PC-9 (cell line): ENCODE data around the gene ADAMTS16. TPM values are rescaled to one million over a fixed set of nuclear protein-coding genes. Genes with fewer than 3 reads are reported as not detected.

Source experiments
- BruUV-seq: library from RNA; stranded (reverse); fragments of 400-500 nt; replicated peaks from 2 replicates; lab custom pipeline; 2021; lab: Mats Ljungman, UMichigan
- CTCF ChIA-PET: fragments of 300-600 bp; sonication (Branson Sonifier 250); formaldehyde crosslinking; loops from one replicate; lab custom pipeline; 2022; ENCODE audit warnings: antibody characterized with exemption; lab: Charles Lee
- POLR2A ChIA-PET: fragments of 300-600 bp; sonication (Branson Sonifier 250); formaldehyde crosslinking; loops from one replicate; lab custom pipeline; 2022; ENCODE audit warnings: antibody characterized with exemption; ENCODE audit not compliant: unreplicated experiment; lab: Charles Lee
- DNase-seq, 2 experiments: peaks; one replicate each; pipeline versions ENCODE4 v3.0.0 to v3.0.0-alpha.2; 2015 to 2022; ENCODE audit warnings: mixed read lengths in 1 of 2
- H2AFZ ChIP-seq: fragments of 200-600 bp; sonication (generic); 2 replicates; pipeline ENCODE4 v1.8.1; 2017; ENCODE audit warnings: antibody characterized with exemption
- H3F3A ChIP-seq: fragments of 200-600 bp; sonication (generic); 2 replicates; pipeline ENCODE4 v1.8.1; 2017; ENCODE audit warnings: antibody characterized with exemption, mild to moderate bottlenecking, low read depth; ENCODE audit not compliant: insufficient read depth
- H3K27ac ChIP-seq: fragments of 200-600 bp; sonication (generic); 2 replicates; pipeline ENCODE4 v1.6.1; 2016; ENCODE audit warnings: mixed run types
- H3K27me3 ChIP-seq: fragments of 200-600 bp; sonication (generic); 2 replicates; pipeline ENCODE4 v1.6.1; 2016; ENCODE audit warnings: low read depth, mixed run types; ENCODE audit not compliant: insufficient read depth
- H3K36me3 ChIP-seq: fragments of 200-600 bp; sonication (generic); 2 replicates; pipeline ENCODE4 v1.6.1; 2016; ENCODE audit warnings: low read depth, mixed run types
- H3K4me1 ChIP-seq: fragments of 200-600 bp; sonication (generic); replicated peaks from 2 replicates; pipeline ENCODE4 v1.6.1; 2016; ENCODE audit warnings: mixed run types; ENCODE audit not compliant: insufficient read depth
- H3K4me2 ChIP-seq: fragments of 200-600 bp; sonication (generic); 2 replicates; pipeline ENCODE4 v1.6.1; 2017; ENCODE audit warnings: mixed run types
- H3K4me3 ChIP-seq: fragments of 200-600 bp; sonication (generic); 2 replicates; pipeline ENCODE4 v1.6.1; 2016; ENCODE audit warnings: mixed run types
- H3K79me2 ChIP-seq: fragments of 200-600 bp; sonication (generic); 2 replicates; pipeline ENCODE4 v1.6.1; 2017; ENCODE audit warnings: low read depth, mixed run types
- H3K9me2 ChIP-seq: fragments of 200-600 bp; sonication (generic); 2 replicates; pipeline ENCODE4 v1.8.1; 2017; ENCODE audit warnings: mild to moderate bottlenecking; ENCODE audit not compliant: insufficient read depth
- H3K9me3 ChIP-seq: fragments of 200-600 bp; sonication (generic); 2 replicates; pipeline ENCODE4 v1.8.1; 2016; ENCODE audit warnings: low read depth; ENCODE audit not compliant: insufficient read depth
- H4K20me1 ChIP-seq: fragments of 200-600 bp; sonication (generic); 2 replicates; pipeline ENCODE4 v1.8.1; 2017; ENCODE audit not compliant: insufficient read depth
- EZH2 ChIP-seq: fragments of 200-600 bp; sonication (generic); IDR thresholded peaks from 2 replicates; pipeline ENCODE4 v1.8.0; 2017; ENCODE audit warnings: antibody characterized with exemption, low read depth
- intact Hi-C: fragments of 100-400 bp; cut with micrococcal nuclease; formaldehyde crosslinking; loops from one replicate; pipeline ENCODE4 v1.10.0; 2022; ENCODE audit not compliant: unreplicated experiment
- total RNA-seq: library from RNA; stranded (reverse); gene quantifications from 2 replicates; pipeline ENCODE4 v1.2.3, GENCODE V29; 2021
- TF ChIP-seq, protein P1 (sequence below): fragments of 200-600 bp; sonication (generic); conservative IDR thresholded peaks from 2 replicates; pipeline ENCODE4 v1.6.1; 2017; ENCODE audit warnings: mixed run types, antibody characterized with exemption, mild to moderate bottlenecking, moderate library complexity

ADAMTS16 gene
- total RNA-seq, 1 experiment from 2014 or later, result 26.4 TPM

- Histone ChIP-seq H3F3A (no peaks in the 10 kb centered on the region), H3K9me2 (no peaks in the 10 kb centered on the region), H4K20me1 (no peaks in the 10 kb centered on the region), H3K9me3 (no peaks in the 10 kb centered on the region), H3K27me3 (no peaks in the 10 kb centered on the region), H3K4me1 (no peaks in the 10 kb centered on the region), H3K4me3 (no peak overlapping the region), H3K27ac (no peak overlapping the region), H2AFZ (no peak overlapping the region), H3K4me2 (no peak overlapping the region), H3K36me3 (no peaks in the 10 kb centered on the region), H3K79me2 (no peaks in the 10 kb centered on the region)
- CTCF ChIA-PET, result no interaction called here
- BruUV-seq, result no TSS peak
- intact Hi-C loops, result no loop called here
- DNase-seq, result no peak
- POLR2A ChIA-PET, result no interaction called here
- no peak for TF ChIP-seq EZH2
- TF ChIP-seq, protein P1, sequence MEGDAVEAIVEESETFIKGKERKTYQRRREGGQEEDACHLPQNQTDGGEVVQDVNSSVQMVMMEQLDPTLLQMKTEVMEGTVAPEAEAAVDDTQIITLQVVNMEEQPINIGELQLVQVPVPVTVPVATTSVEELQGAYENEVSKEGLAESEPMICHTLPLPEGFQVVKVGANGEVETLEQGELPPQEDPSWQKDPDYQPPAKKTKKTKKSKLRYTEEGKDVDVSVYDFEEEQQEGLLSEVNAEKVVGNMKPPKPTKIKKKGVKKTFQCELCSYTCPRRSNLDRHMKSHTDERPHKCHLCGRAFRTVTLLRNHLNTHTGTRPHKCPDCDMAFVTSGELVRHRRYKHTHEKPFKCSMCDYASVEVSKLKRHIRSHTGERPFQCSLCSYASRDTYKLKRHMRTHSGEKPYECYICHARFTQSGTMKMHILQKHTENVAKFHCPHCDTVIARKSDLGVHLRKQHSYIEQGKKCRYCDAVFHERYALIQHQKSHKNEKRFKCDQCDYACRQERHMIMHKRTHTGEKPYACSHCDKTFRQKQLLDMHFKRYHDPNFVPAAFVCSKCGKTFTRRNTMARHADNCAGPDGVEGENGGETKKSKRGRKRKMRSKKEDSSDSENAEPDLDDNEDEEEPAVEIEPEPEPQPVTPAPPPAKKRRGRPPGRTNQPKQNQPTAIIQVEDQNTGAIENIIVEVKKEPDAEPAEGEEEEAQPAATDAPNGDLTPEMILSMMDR, result no peak
These were observed 181.0 kb downstream of the ADAMTS16 start for GRCh38 chr5:5321137-5321536.

DNA sequence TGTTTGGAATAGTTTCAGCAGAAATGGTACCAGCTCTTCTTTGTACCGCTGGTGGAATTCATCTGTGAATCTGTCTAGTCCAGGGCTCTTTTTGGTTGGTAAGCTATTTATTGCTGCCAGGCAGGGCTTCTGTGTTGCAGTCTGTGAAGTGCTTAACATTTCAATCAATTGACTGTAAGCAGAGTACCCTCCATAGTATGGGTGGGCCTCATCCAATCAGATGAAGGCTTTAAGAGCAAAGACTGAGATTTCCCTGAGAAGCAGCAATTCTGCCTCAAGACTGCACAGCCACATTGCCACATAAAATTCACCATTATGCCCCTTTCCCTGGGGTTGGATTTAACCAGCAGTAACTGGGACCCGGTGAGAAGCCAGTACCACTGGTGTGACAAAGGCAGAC, 183.4 kb downstream of the ADAMTS16 start:
- H3K4me3 ChIP-seq, result no peak overlapping the region
- H3K4me1 ChIP-seq, result no peaks in the 10 kb centered on the region
- H3K9me2 ChIP-seq, result no peaks in the 10 kb centered on the region
- no peaks in the 10 kb centered on the region for H3K9me3 ChIP-seq
- no peaks in the 10 kb centered on the region for H3K36me3 ChIP-seq
- TF ChIP-seq, protein P1, result no peak
- H3K27ac ChIP-seq, result no peak overlapping the region
- DNase-seq, result no peak
- no peak overlapping the region for H3K4me2 ChIP-seq
- ChIA-PET CTCF (interaction anchor here (0.6 kb wide), 1 partner anchor 1099 kb away, joined by 4 read pairs; no protein-coding TSS in a partner anchor), POLR2A (interaction anchor here (0.6 kb wide), 1 partner anchor 36 kb away, joined by 8 read pairs; no protein-coding TSS in a partner anchor)
- H3K79me2 ChIP-seq, result no peaks in the 10 kb centered on the region
- BruUV-seq, result no TSS peak
- H2AFZ ChIP-seq, result no peak overlapping the region
- H3F3A ChIP-seq, result no peaks in the 10 kb centered on the region
- H4K20me1 ChIP-seq, result no peaks in the 10 kb centered on the region
- H3K27me3 ChIP-seq, result no peaks in the 10 kb centered on the region
- intact Hi-C loops, result no loop called here

DNA sequence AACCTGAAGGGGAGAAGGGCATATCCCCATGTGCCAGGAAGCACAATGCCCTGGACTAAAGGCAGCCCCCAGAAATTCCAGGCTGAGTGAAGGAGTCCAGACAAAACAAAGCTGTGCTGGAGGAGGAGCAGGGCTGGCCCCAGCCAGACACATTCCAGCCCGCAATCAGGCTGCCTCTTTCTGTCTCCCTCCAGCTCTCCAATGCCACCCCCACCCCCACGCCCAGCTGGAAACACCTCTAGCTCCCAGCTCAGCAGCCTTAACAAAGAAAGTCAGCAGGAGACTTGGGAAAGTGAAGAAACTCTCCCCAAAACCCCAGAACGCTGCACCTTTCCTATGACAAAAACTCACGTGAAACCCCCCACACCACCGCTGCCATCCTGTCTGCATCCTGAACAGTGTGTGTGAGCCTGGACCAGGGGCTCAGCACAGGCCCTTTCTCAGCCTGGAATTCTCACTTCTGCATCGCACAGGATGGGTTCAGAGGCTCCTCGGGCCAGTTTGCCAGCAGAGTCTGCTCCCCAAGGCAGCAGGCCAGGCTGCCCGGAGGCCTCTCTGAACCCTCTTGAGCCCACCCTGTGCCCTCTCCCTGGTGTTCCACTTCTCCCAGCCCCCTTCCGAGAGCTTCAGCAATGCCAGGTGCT, 186.1 kb downstream of the ADAMTS16 start:
- Histone ChIP-seq H3K27me3 (no peaks in the 10 kb centered on the region), H2AFZ (no peak overlapping the region), H3K4me3 (no peak overlapping the region), H3K4me1 (no peaks in the 10 kb centered on the region), H3K9me3 (no peaks in the 10 kb centered on the region), H3K9me2 (no peaks in the 10 kb centered on the region), H3K4me2 (no peak overlapping the region), H4K20me1 (no peaks in the 10 kb centered on the region), H3K36me3 (no peaks in the 10 kb centered on the region), H3K27ac (no peak overlapping the region), H3F3A (no peaks in the 10 kb centered on the region), H3K79me2 (no peaks in the 10 kb centered on the region)
- ChIA-PET POLR2A (no interaction called here), CTCF (no interaction called here)
- BruUV-seq, result no TSS peak
- DNase-seq, result no peak
- intact Hi-C loops, result no loop called here
- no peak for TF ChIP-seq EZH2
- TF ChIP-seq, protein P1, result no peak
